Mesodermal cell (in vitro differentiated cells): ENCODE measurements around the gene FGF3.
A peak's percentile ranks its signal among the peaks of the same experiment; 100 is the strongest.
"Not testable (repeated sequence)": the region's sequence is repeated elsewhere in the genome, so short reads cannot be mapped to it uniquely, and the experiment has no call there.

Source experiments
- H3K27ac ChIP-seq: 2 replicates; pipeline ENCODE4 v1.7.0; 2013; ENCODE audit warnings: mild to moderate bottlenecking, low read depth, low read length, moderate library complexity; ENCODE audit not compliant: severe bottlenecking
- H3K36me3 ChIP-seq: 2 replicates; pipeline ENCODE4 v1.7.1; 2013; ENCODE audit warnings: mild to moderate bottlenecking, low read length, moderate library complexity; ENCODE audit not compliant: control insufficient read depth, insufficient read depth
- H3K4me1 ChIP-seq: one replicate; pipeline ENCODE4 v1.7.1; 2013; ENCODE audit warnings: mild to moderate bottlenecking, low read length; ENCODE audit not compliant: insufficient read depth, control insufficient read depth, poor library complexity, severe bottlenecking
- H3K4me3 ChIP-seq: 2 replicates; pipeline ENCODE4 v1.7.0; 2013; ENCODE audit warnings: low read length, control low read depth, mild to moderate bottlenecking; ENCODE audit not compliant: insufficient read depth, poor library complexity, severe bottlenecking; ENCODE audit errors: extremely low read depth
- H3K9me3 ChIP-seq: 2 replicates; pipeline ENCODE4 v1.7.1; 2013; ENCODE audit warnings: mild to moderate bottlenecking, low read length, moderate library complexity; ENCODE audit not compliant: control insufficient read depth
- WGBS, 2 experiments: methylation state at CpG; one replicate each; pipeline ENCODE4 v1.1.5; 2013; ENCODE audit warnings: missing lambda C conversion rate in 2 of 2; ENCODE audit not compliant: insufficient coverage in 2 of 2; 5-methylcytosine and 5-hydroxymethylcytosine counted together

FGF3 gene

DNA sequence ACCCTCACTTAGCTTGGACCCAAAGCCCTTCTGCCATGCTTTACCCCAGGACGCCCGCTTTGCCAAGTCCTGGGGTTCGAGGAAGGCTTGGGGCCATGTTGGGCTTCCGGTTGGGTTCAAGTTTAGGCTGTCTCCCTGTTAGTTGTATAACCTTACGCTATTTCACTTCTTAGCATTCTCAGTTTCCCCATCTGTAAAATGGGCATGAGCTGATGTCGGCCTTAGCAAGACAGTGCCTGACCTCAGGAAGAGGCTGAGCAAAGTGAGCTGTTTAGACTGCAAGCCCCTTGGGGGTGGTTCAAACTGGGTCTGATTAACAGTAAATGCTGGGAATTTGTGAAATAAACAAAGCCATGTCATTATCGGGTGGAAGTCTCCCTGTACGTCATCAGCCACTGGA lies 40.8 kb downstream of the FGF3 start:
- no peak overlapping the region for H3K27ac ChIP-seq
- H3K4me3 ChIP-seq, result no peak overlapping the region
- H3K4me1 ChIP-seq, result no peaks in the 10 kb centered on the region
- no peaks in the 10 kb centered on the region for H3K36me3 ChIP-seq
- no peaks in the 10 kb centered on the region for H3K9me3 ChIP-seq
- WGBS, 2 experiments, result 80 to 90% methylated on average over 6 to 7 of the region's 8 CpGs

DNA sequence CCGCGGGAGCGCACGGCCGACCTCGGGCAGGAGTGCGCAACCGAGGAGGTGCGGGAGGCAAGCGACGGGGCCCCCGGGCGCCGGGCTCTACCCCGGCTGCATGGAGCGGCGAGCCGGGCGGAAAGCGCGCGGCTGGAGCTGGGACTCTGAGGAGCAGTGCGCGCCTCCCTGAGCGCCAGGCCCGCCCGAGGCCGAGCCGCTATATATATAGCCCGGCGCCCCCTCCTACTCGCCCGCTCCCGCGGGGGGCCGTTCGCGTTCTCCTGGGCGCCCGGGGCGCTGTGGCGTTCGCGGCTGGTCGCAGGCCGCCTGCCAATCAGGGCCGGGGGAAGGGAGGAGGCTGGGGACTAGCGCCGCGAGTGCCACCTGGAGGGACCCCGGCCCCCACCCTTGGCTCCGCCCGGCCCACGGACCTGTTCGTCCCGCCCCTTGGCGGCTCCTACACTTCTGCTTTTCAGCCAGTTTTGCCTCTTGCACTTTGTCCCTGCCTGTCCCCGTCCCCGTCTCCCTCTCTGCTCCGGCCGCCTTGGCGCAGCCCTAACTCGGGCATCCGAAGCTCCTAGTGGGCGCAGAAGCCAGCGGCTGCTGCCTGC lies 44.0 kb downstream of the FGF3 start, which contains the start of gene FGF4:
Gene FGF4 (minus strand): TSS at position 179 of the 593 bp plus-strand sequence. CDS start 257 bp downstream, outside the sequence.
- Histone ChIP-seq H3K36me3 (no peaks in the 10 kb centered on the region), H3K9me3 (no peaks in the 10 kb centered on the region), H3K4me1 (no peaks in the 10 kb centered on the region), H3K27ac (no peak within 1 kb of the TSS), H3K4me3 (peak within 1 kb of the TSS; percentile 3)
- 4 to 5% methylated on average over 52 to 66 of the region's 66 CpGs for WGBS, 2 experiments

DNA sequence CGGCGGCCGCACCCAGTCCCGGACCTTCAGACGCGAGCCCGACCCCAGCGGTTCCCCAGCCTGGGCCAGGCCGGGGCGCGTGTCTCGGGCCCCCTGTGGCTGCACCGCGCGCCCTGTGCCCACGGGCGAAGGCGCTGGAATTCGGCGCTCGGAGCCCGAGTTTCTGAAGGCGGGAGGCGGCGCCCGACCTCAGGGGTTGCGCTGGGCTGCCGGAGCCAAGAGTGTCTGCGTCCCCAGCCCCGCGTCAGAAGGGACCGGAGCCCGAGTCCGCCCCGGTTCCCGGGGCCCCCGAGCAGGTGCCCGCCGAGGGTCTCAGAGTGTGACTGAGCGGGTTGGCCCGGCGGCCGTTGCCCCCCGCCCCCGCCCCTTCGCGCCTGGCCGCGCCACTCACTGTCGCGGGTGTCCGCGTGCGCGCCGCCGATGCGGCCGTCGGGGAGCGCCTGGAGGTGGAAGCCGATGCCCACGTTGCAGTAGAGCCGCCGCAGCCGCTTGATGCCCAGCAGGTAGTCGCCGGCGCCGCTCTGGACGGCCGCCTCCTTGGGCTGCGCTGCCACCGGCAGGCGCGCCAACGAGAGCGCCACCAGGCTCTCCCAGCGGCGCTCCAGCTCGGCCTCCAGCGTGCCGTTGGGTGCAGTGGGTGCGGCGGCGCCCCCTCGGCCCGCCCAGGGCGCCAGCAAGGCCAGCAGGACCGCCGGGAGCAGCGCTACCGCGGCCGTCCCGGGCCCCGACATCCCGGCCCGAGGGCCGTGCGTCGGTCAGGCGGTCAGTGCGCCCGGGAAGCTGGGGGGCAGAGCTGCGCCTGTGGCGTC lies 44.7 kb downstream of the FGF3 start:
- H3K4me3 ChIP-seq, result peak overlapping the region; percentile 3
- no peak overlapping the region for H3K27ac ChIP-seq
- 3 to 5% methylated on average over 103 to 106 of the region's 107 CpGs for WGBS, 2 experiments
- H3K4me1 ChIP-seq, result no peaks in the 10 kb centered on the region
- H3K9me3 ChIP-seq, result no peaks in the 10 kb centered on the region
- H3K36me3 ChIP-seq, result no peaks in the 10 kb centered on the region

DNA sequence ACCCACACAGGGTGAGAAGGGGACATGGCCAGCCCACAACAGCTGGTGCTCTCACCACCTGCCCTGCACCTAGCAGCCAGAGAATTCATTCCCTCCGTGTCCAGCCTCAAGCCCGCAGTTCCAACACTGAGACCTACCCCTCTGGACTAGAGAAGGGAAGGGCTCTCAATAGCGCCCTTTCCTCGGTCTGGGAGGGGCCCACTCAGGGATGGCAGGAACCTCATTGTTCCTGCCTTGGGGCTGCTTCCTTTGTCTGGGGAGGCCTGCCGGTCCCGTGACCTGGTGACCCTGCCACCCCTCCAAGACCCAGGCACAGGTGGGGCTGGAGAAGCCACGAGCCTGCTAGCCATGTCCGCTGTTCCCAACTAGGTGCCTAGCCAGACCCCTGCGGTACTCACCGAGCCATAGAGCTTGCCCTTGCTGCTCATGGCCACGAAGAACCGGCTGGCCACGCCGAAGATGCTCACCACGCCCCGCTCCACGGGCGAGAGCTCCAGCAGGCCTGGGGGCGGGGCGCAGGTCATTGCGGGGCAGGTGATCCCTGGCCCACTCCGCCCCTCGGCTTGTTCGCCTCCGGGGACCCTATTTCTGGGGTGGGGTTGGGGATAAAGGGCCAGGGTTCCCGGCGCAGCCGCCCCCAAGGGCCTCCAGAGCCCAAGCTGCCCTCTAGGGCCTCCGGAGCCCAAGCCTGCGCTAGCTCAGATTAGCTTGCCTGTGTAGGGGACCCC lies 45.4 kb downstream of the FGF3 start:
- Histone ChIP-seq H3K9me3 (no peaks in the 10 kb centered on the region), H3K4me1 (no peaks in the 10 kb centered on the region), H3K36me3 (no peaks in the 10 kb centered on the region), H3K4me3 (no peak overlapping the region), H3K27ac (no peak overlapping the region)
- 43 to 52% methylated on average over 26 to 28 of the region's 30 CpGs for WGBS, 2 experiments

DNA sequence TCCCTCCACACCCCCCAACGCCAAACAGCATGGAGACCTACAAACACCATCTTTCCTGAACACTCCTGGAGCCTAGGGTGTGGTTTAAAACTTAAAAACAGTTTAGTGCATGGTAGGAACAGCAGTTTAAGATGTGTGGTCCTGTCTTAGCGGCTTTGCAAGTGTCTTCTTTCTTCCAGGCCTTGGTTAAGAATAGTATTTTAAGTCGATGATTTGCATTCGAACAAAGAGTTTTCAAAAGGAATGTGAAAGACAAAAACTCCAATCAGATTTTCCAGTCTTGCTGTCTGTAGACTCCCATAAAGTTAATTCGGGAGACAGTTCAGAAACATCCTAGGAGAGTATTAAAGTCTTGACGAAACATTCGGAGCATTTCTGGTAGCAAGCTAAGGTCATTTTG lies 47.8 kb downstream of the FGF3 start:
- Histone ChIP-seq H3K27ac (no peak overlapping the region), H3K36me3 (no peaks in the 10 kb centered on the region), H3K9me3 (no peaks in the 10 kb centered on the region), H3K4me1 (no peaks in the 10 kb centered on the region), H3K4me3 (no peak overlapping the region)
- WGBS, 2 experiments, result 33 to 34% methylated on average over 1 to 5 of the region's 7 CpGs

DNA sequence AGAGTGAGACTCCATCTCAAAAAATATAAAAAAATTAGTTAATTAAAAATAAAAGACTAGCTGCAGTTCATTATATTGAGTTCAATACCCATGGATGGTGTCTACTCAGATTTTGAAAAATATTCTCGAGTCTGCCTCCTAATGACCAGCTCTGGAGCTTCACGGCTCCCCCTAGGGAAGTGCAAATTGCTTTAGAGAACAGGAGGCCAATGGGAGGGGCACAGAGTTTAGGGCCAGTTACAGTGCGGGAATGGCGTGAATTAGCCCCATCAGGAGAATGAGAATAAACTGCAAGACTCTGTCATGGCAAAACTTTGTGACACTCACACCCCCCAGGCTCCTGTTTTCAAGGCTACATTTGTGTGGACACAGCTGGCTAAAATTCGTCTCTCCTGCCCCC lies 48.7 kb downstream of the FGF3 start:
- no peaks in the 10 kb centered on the region for H3K36me3 ChIP-seq
- no peak overlapping the region for H3K4me3 ChIP-seq
- no peaks in the 10 kb centered on the region for H3K4me1 ChIP-seq
- WGBS, 2 experiments, result 17 to 18% methylated on average over 5 of the region's 5 CpGs
- H3K27ac ChIP-seq, result no peak overlapping the region
- H3K9me3 ChIP-seq, result no peaks in the 10 kb centered on the region

DNA sequence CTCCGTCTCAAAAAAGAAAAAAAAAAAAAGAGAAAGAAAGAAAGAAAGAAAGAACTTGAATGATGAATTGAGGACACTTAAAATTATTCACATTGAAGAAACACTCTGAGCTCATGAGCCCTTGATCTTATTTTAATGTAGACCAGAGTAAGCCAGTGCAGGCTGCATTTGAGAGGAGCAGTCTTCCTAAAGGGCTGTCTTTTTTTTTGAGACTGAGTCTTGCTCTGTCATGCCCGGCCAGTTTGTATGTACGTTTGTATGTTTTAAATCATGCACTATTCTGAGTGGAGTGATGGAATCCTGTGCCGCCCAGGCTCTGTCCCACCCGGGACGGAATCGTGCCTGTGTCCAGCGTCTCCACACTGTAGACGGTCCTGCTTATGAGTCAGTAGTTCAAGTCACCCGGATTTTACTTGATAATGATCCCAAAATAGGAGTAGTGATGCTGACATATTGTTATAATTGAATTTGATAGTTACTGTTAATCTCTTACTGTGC lies 53.7 kb downstream of the FGF3 start:
- Histone ChIP-seq H3K4me1 (no peaks in the 10 kb centered on the region), H3K36me3 (no peaks in the 10 kb centered on the region), H3K4me3 (no peak overlapping the region), H3K27ac (no peak overlapping the region), H3K9me3 (no peaks in the 10 kb centered on the region)
- WGBS, 2 experiments, result 81 to 86% methylated on average over 8 to 9 of the region's 10 CpGs

DNA sequence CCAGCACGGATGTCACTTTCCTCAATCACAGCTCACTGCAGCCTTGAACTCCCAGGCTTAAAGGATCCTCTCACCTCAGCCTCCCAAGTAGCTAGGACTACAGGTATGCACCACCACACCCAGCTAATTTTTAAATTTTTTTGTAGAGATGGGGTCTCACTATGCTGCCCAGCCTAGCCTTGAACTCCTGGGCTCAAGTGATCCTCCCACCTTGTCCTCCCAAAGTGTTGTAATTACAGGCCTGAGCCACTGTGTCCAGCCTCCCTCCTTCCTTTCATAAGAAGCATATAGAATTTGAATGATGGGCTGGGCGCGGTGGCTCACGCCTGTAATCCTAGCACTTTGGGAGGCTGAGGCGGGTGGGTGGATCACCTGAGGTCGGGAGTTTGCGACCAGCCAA lies 54.3 kb downstream of the FGF3 start:
- H3K27ac ChIP-seq, H3K4me1 ChIP-seq, H3K9me3 ChIP-seq, H3K4me3 ChIP-seq, H3K36me3 ChIP-seq: not testable (repeated sequence)
- WGBS, 2 experiments, result 94 to 100% methylated on average over 1 to 5 of the region's 7 CpGs

DNA sequence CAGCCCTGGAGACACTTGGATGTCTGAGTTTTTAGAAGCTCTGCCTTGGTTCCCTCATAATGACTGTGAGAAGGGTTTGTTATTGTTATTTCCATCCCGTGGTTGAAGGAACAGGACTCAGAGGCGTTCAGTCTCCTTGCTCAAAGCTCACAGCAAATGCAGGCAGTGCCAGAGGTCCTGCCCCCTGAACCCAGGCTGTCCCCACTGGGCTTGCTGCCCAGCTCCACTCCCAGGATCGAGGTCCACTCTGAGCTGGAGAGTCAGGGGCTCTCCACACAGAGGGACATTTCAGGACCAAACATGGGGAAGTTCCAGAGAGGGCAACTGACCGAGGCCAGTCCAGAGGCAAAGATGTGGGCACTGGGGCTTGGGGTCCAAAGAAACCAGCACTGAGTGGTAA lies 58.9 kb downstream of the FGF3 start:
- H3K9me3 ChIP-seq, result no peaks in the 10 kb centered on the region
- H3K4me3 ChIP-seq, result no peak overlapping the region
- no peak overlapping the region for H3K27ac ChIP-seq
- H3K4me1 ChIP-seq, result no peaks in the 10 kb centered on the region
- WGBS, 2 experiments, result 86 to 93% methylated on average over 2 to 4 of the region's 4 CpGs
- H3K36me3 ChIP-seq, result no peaks in the 10 kb centered on the region
